H1 (cell line): ENCODE results near the gene PGLYRP4.

Source experiments
- ASH2L ChIP-seq: fragments of 200-600, 300-600 bp; sonication (generic); IDR thresholded peaks from one replicate; pipeline ENCODE4 v1.7.1; 2017; ENCODE audit warnings: low read length
- ATF2 ChIP-seq: IDR thresholded peaks from 2 replicates; pipeline ENCODE4 v1.6.1; 2012; ENCODE audit warnings: low read length, inconsistent platforms
- BACH1 ChIP-seq: IDR thresholded peaks from 2 replicates; pipeline ENCODE4 v1.6.1; 2012; ENCODE audit warnings: low read length, improper control_type of control experiment
- BRCA1 ChIP-seq: IDR thresholded peaks from 2 replicates; pipeline ENCODE4 v1.6.1; 2012; ENCODE audit warnings: low read depth, low read length, improper control_type of control experiment
- CHD7 ChIP-seq: fragments of 300-600 bp; sonication (generic); IDR thresholded peaks from 2 replicates; pipeline ENCODE4 v1.7.1; 2012; ENCODE audit warnings: low read length, moderate library complexity, mild to moderate bottlenecking, inconsistent platforms; ENCODE audit not compliant: insufficient replicate concordance
- CTCF ChIP-seq, 3 experiments: IDR thresholded peaks; 1 replicate in 2 of 3; 2 replicates in 1 of 3; pipeline versions ENCODE4 v1.5.1 to v1.6.1; 2011; ENCODE audit warnings: low read length in 3 of 3, mild to moderate bottlenecking in 3 of 3, inconsistent platforms in 2 of 3, low read depth in 1 of 3, moderate library complexity in 1 of 3; ENCODE audit not compliant: insufficient read depth in 1 of 3; ENCODE audit errors: control extremely low read depth in 1 of 3
- POLR2A ChIP-seq, 2 experiments: IDR thresholded peaks; 1 replicate in 1 of 2; 2 replicates in 1 of 2; pipeline ENCODE4 v1.6.1; 2011; ENCODE audit warnings: low read depth in 2 of 2, low read length in 2 of 2, mild to moderate bottlenecking in 2 of 2; ENCODE audit errors: control extremely low read depth in 1 of 2
- POLR2AphosphoS5 ChIP-seq: IDR thresholded peaks from 2 replicates; pipeline ENCODE4 v1.6.1; 2011; ENCODE audit warnings: low read depth, low read length
- RFX5 ChIP-seq: IDR thresholded peaks from 2 replicates; pipeline ENCODE4 v1.6.1; 2011; ENCODE audit warnings: low read depth, low read length, improper control_type of control experiment, borderline replicate concordance
- TAF1 ChIP-seq: IDR thresholded peaks from 2 replicates; pipeline ENCODE4 v1.6.1; 2011; ENCODE audit warnings: mild to moderate bottlenecking, low read depth, low read length

GRCh38 chr1:153342178-153342577 is 6.5 kb downstream of the PGLYRP4 start:
- TF ChIP-seq TAF1 (no peak), BACH1 (no peak), RFX5 (no peak), ASH2L (no peak), CTCF (IDR thresholded peaks at IDR 0.05; ENCODE audit: control extremely low read depth in 1 of 3, insufficient read depth in 1 of 3, low read depth in 1 of 3, low read length in 3 of 3) (no peak), POLR2A (IDR thresholded peaks at IDR 0.05; ENCODE audit: control extremely low read depth in 1 of 2, low read depth in 2 of 2, low read length in 2 of 2) (no peak), BRCA1 (no peak), POLR2AphosphoS5 (no peak), CHD7 (no peak), ATF2 (no peak)
